Measurements from ENCODE around the gene DNAJC15. TPM values are rescaled to one million over a fixed set of nuclear protein-coding genes. Genes with fewer than 3 reads are reported as not detected.

DNAJC15 gene
- total and polyA plus RNA-seq, 2 of the 8 experiments (the other 6 are each of a cell fraction or from before 2014, with no cell fraction given), result 5.8 to 20.8 TPM

- Histone ChIP-seq H3K9me3 (ENCODE audit: insufficient read depth in 2 of 2, low read depth in 1 of 2, low read length in 1 of 2) (no peaks in the 10 kb centered on the region), H3K23me2 (ENCODE audit: low read depth, low read length) (no peaks in the 10 kb centered on the region), H4K5ac (ENCODE audit: insufficient read length, low read depth, low read length) (no peak overlapping the region), H4K8ac (ENCODE audit: extremely low read depth, insufficient read depth, low read length) (no peak overlapping the region), H3K4me3 (ENCODE audit: extremely low read depth in 1 of 4, insufficient read depth in 2 of 4, low read depth in 3 of 4, low read length in 4 of 4) (no peak overlapping the region), H3K4me1 (replicated peaks in 1 of 4; ENCODE audit: control insufficient read depth in 3 of 4, insufficient read depth in 4 of 4, low read length in 3 of 4) (0 out of 7 replicates have a peak, but pooled peaks cover 0 to 3% (median 0%) of the 10 kb centered on the region in 4 experiments), H2AFZ (ENCODE audit: low read length) (no peak overlapping the region), H2BK12ac (ENCODE audit: low read depth, low read length) (no peak overlapping the region), H3K36me3 (ENCODE audit: control insufficient read depth in 2 of 4, insufficient read depth in 4 of 4, low read length in 3 of 4) (no peaks in the 10 kb centered on the region), H3K4me2 (ENCODE audit: insufficient read depth in 1 of 2, low read depth in 2 of 2, low read length in 2 of 2) (no peak overlapping the region), H3K9ac (replicated peaks in 1 of 4; ENCODE audit: extremely low read depth in 1 of 4, low read depth in 3 of 4, low read length in 3 of 4) (no peak overlapping the region), H2BK15ac (ENCODE audit: low read length) (no peak overlapping the region), H3K4ac (replicated peaks; ENCODE audit: insufficient read length, low read depth, low read length) (no peak overlapping the region), H2BK20ac (ENCODE audit: low read length) (no peak overlapping the region), H3K23ac (ENCODE audit: insufficient read length) (no peak overlapping the region), H2AK5ac (ENCODE audit: low read depth, low read length) (no peak overlapping the region), H4K20me1 (replicated peaks in 1 of 2; ENCODE audit: control insufficient read depth in 1 of 2, insufficient read depth in 2 of 2, low read length in 2 of 2) (no peaks in the 10 kb centered on the region), H4K91ac (replicated peaks; ENCODE audit: insufficient read length, low read length) (no peak overlapping the region), H3K79me1 (ENCODE audit: low read depth, low read length) (peaks cover 3% of the 10 kb centered on the region; the same call in 1 of the 2 replicates), H3K18ac (ENCODE audit: extremely low read depth, low read length) (no peak overlapping the region), H3K27me3 (replicated peaks in 1 of 4; ENCODE audit: control insufficient read depth in 3 of 4, extremely low read depth in 1 of 4, insufficient read depth in 3 of 4, low read length in 3 of 4) (no peaks in the 10 kb centered on the region), H3K27ac (ENCODE audit: low read depth, low read length) (no peak overlapping the region), H2BK120ac (replicated peaks; ENCODE audit: low read depth, low read length) (no peak overlapping the region), H3K56ac (replicated peaks; ENCODE audit: insufficient read length, low read depth, low read length) (no peak overlapping the region), H3K79me2 (ENCODE audit: control insufficient read depth in 1 of 2, insufficient read depth in 2 of 2, low read length in 2 of 2) (peaks cover 0 to 8% of the 10 kb centered on the region in 2 experiments; a peak in 1 of 4 replicates), H2BK5ac (ENCODE audit: low read depth, low read length) (no peak overlapping the region), H3K14ac (ENCODE audit: insufficient read length) (no peak overlapping the region)
- POLR2A ChIA-PET (ENCODE audit: partially characterized antibody), result no interaction called here
- FAIRE-seq (no peak), DNase-seq (ENCODE audit: low read depth in 1 of 2, low spot score in 2 of 2) (no peak)
- CTCF ChIA-PET (ENCODE audit: partially characterized antibody), result no interaction called here
- WGBS, 2 experiments (ENCODE audit: extremely low coverage in 1 of 2, insufficient coverage in 1 of 2, insufficient read length in 1 of 2, insufficient replicate concordance in 2 of 2, low coverage in 1 of 2, low lambda C conversion rate in 2 of 2, missing lambda C conversion rate in 1 of 2), result 83% methylated on average over 4 of the region's 4 CpGs; no CpG with 5 or more reads in 1 of the 2 experiments
- TF ChIP-seq POLR2AphosphoS5 (IDR thresholded peaks at IDR 0.05; ENCODE audit: low read depth, low read length) (no peak), NANOG (IDR thresholded peaks at IDR 0.05; ENCODE audit: insufficient read depth, low read depth, low read length, poor library complexity, severe bottlenecking) (no peak), SIN3A (conservative IDR thresholded peaks at IDR 0.05 in 1 of 2, IDR thresholded peaks at IDR 0.05 in 1 of 2; ENCODE audit: low read depth in 1 of 2, low read length in 2 of 2) (no peak), SRF (IDR thresholded peaks at IDR 0.05; ENCODE audit: low read depth, low read length) (no peak), CTBP2 (IDR thresholded peaks at IDR 0.05; ENCODE audit: borderline replicate concordance, insufficient read depth, insufficient read length, low read length) (no peak), KDM4A (IDR thresholded peaks at IDR 0.05; ENCODE audit: low read depth, low read length, severe bottlenecking) (no peak), PHF8 (conservative IDR thresholded peaks at IDR 0.05; ENCODE audit: low read depth, low read length) (no peak), NRF1 (IDR thresholded peaks at IDR 0.05; ENCODE audit: low read depth, low read length) (no peak), HDAC2 (IDR thresholded peaks at IDR 0.05; ENCODE audit: borderline replicate concordance in 1 of 2, low read depth in 2 of 2, low read length in 2 of 2) (no peak), TBP (IDR thresholded peaks at IDR 0.05; ENCODE audit: low read depth, low read length) (no peak), SIX5 (IDR thresholded peaks at IDR 0.05; ENCODE audit: low read depth, low read length) (no peak), RXRA (IDR thresholded peaks at IDR 0.05; ENCODE audit: insufficient read depth, low read depth, low read length) (no peak), POLR2A (IDR thresholded peaks at IDR 0.05; ENCODE audit: control extremely low read depth in 1 of 2, low read depth in 2 of 2, low read length in 2 of 2) (no peak), SP1 (IDR thresholded peaks at IDR 0.05; ENCODE audit: low read depth, low read length) (no peak), CHD1 (IDR thresholded peaks at IDR 0.05; ENCODE audit: low read depth, low read length) (no peak)
Observed at GRCh38 chr13:43030548-43030947, 7.2 kb downstream of the DNAJC15 start.
